Breast epithelium (tissue), 4 donors: ENCODE measurements around the gene PLP1. TPM values are rescaled to one million over a fixed set of nuclear protein-coding genes. Genes with fewer than 3 reads are reported as not detected.
A peak's percentile ranks its signal among the peaks of the same experiment; 100 is the strongest.
"Not testable (repeated sequence)": the region's sequence is repeated elsewhere in the genome, so short reads cannot be mapped to it uniquely, and the experiment has no call there.

Experiments
- DNase-seq, 2 donors: peaks; one replicate each; pipeline ENCODE4 v3.0.0-alpha.2; 2019; ENCODE audit warnings: low spot score in 2 of 2
- H3K27ac ChIP-seq, 2 donors: fragments of 200-600 bp; sonication (generic) in 1 of 2; one replicate each; pipeline ENCODE4 v1.5.1; 2016 to 2019; ENCODE audit warnings: mild to moderate bottlenecking in 1 of 2
- H3K27me3 ChIP-seq, 2 donors: fragments of 200-600 bp; sonication (generic) in 1 of 2; one replicate each; pipeline versions ENCODE4 v1.5.1 to v1.6.0; 2017 to 2019; ENCODE audit warnings: control low read depth in 1 of 2, mild to moderate bottlenecking in 1 of 2
- H3K36me3 ChIP-seq: fragments of 200-600 bp; one replicate; pipeline ENCODE4 v1.5.1; 2019
- H3K4me1 ChIP-seq, 2 donors: fragments of 200-600 bp; sonication (generic); one replicate each; pipeline ENCODE4 v1.5.1; 2016 to 2019; ENCODE audit warnings: control low read depth in 1 of 2
- H3K4me3 ChIP-seq, 3 donors: fragments of 200-600 bp; sonication (generic); 1 replicate in 2 of 3; 2 replicates in 1 of 3; pipeline ENCODE4 v1.5.1; 2016 to 2019; ENCODE audit warnings: mild to moderate bottlenecking in 3 of 3, moderate library complexity in 2 of 3
- H3K9me3 ChIP-seq, 2 donors: fragments of 200-600 bp; sonication (generic) in 1 of 2; one replicate each; pipeline ENCODE4 v1.5.1; 2016 to 2019; ENCODE audit warnings: control low read depth in 1 of 2
- CTCF ChIP-seq, 3 donors: fragments of 450-650 bp; IDR thresholded peaks; one replicate each; pipeline ENCODE4 v1.5.1; 2016 to 2017; ENCODE audit warnings: antibody characterized with exemption in 3 of 3, mild to moderate bottlenecking in 3 of 3, moderate library complexity in 3 of 3
- POLR2A ChIP-seq: fragments of 450-650 bp; IDR thresholded peaks from one replicate; pipeline ENCODE4 v1.6.1; 2016; ENCODE audit warnings: antibody characterized with exemption, mild to moderate bottlenecking, moderate library complexity
- POLR2AphosphoS5 ChIP-seq, 3 donors: sonication (generic); formaldehyde crosslinking; IDR thresholded peaks; one replicate each; pipeline ENCODE4 v1.6.1; 2017; ENCODE audit warnings: antibody characterized with exemption in 3 of 3
- intact Hi-C: fragments of 100-400 bp; cut with DNase I; formaldehyde crosslinking; loops from one replicate; pipeline ENCODE4 v1.15.1; 2023; ENCODE audit warnings: low total_unique reads
- total RNA-seq, 3 donors: library from RNA; depleted of rRNA; stranded (reverse); fragments of >200 nt; gene quantifications; one replicate each; pipeline ENCODE4 v1.1.0, GENCODE V29; 2016

PLP1 gene
- total RNA-seq, 3 donors from 2014 or later, result 1.3 to 3.4 (median 2.2) TPM

GRCh38 chrX:103817502-103817901, 40.9 kb downstream of the PLP1 start:
- intact Hi-C loops, result no loop called here
- Histone ChIP-seq H3K36me3 (no peaks in the 10 kb centered on the region), H3K27ac (no peak overlapping the region), H3K4me3 (no peak overlapping the region), H3K9me3 (no peaks in the 10 kb centered on the region), H3K4me1 (no peaks in the 10 kb centered on the region), H3K27me3 (peaks cover 0 to 18% of the 10 kb centered on the region in 2 donors)
- TF ChIP-seq POLR2AphosphoS5 (IDR thresholded peaks at IDR 0.05) (no peak), CTCF (IDR thresholded peaks at IDR 0.05) (peak; percentile 33 to 73 (median 46))
- no peak for DNase-seq

GRCh38 chrX:103818842-103819619, 42.4 kb downstream of the PLP1 start:
- TF ChIP-seq CTCF (IDR thresholded peaks at IDR 0.05) (no peak), POLR2AphosphoS5 (IDR thresholded peaks at IDR 0.05) (no peak), POLR2A (no peak)
- Histone ChIP-seq H3K27ac (no peak overlapping the region), H3K4me1 (no peaks in the 10 kb centered on the region), H3K27me3 (peaks cover 0 to 19% of the 10 kb centered on the region in 2 donors), H3K36me3 (no peaks in the 10 kb centered on the region), H3K4me3 (no peak overlapping the region), H3K9me3 (no peaks in the 10 kb centered on the region)
- intact Hi-C loops, result no loop called here
- no peak for DNase-seq

- H3K27me3 ChIP-seq, result peaks cover 0 to 26% of the 10 kb centered on the region in 2 donors
- DNase-seq, H3K9me3 ChIP-seq, intact Hi-C loops, H3K27ac ChIP-seq, H3K4me1 ChIP-seq, H3K4me3 ChIP-seq, H3K36me3 ChIP-seq: not testable (repeated sequence)
These were observed 44.2 kb downstream of the PLP1 start for GRCh38 chrX:103820802-103821201.

GRCh38 chrX:103823591-103823990, 47.0 kb downstream of the PLP1 start:
- TF ChIP-seq POLR2AphosphoS5 (IDR thresholded peaks at IDR 0.05), result no peak
- TF ChIP-seq POLR2A, result no peak
- no peak for TF ChIP-seq CTCF (IDR thresholded peaks at IDR 0.05)
- Histone ChIP-seq H3K4me3 (no peak overlapping the region), H3K4me1 (no peaks in the 10 kb centered on the region), H3K27ac (no peak overlapping the region), H3K27me3 (peaks cover 0 to 26% of the 10 kb centered on the region in 2 donors), H3K36me3 (no peaks in the 10 kb centered on the region), H3K9me3 (no peaks in the 10 kb centered on the region)
- DNase-seq, result no peak
- intact Hi-C loops, result no loop called here

- TF ChIP-seq POLR2AphosphoS5 (IDR thresholded peaks at IDR 0.05), result no peak
- TF ChIP-seq CTCF (IDR thresholded peaks at IDR 0.05), result no peak
- TF ChIP-seq POLR2A, result no peak
- no peaks in the 10 kb centered on the region for H3K9me3 ChIP-seq
- H3K27ac ChIP-seq, result no peak overlapping the region
- peaks cover 0 to 18% of the 10 kb centered on the region in 2 donors for H3K27me3 ChIP-seq
- no peaks in the 10 kb centered on the region for H3K36me3 ChIP-seq
- no peak for DNase-seq
- H3K4me3 ChIP-seq, result no peak overlapping the region
- intact Hi-C loops, result no loop called here
- H3K4me1 ChIP-seq, result no peaks in the 10 kb centered on the region
These were observed 49.2 kb downstream of the PLP1 start for GRCh38 chrX:103825881-103826280.
